Measurements from ENCODE around the gene HMCN1.

The HMCN1 gene

GRCh38 chr1:185991266-185991665, 257.1 kb downstream of the HMCN1 start:
- H4K20me1 ChIP-seq = no peaks in the 10 kb centered on the region
- no peaks in the 10 kb centered on the region for H3K36me3 ChIP-seq
- no peaks in the 10 kb centered on the region for H3K27me3 ChIP-seq
- H3K9ac ChIP-seq = no peak overlapping the region
- peaks cover 20% of the 10 kb centered on the region for H3K4me1 ChIP-seq
- H3K4me2 ChIP-seq = no peak overlapping the region
- no peaks in the 10 kb centered on the region for H3K9me3 ChIP-seq
- H3K27ac ChIP-seq = no peak overlapping the region
- no peak for TF ChIP-seq Cebpa-rat (IDR thresholded peaks at IDR 0.05)
- no peak overlapping the region for H3K4me3 ChIP-seq

- H3K36me3 ChIP-seq = no peaks in the 10 kb centered on the region
- TF ChIP-seq Cebpa-rat (IDR thresholded peaks at IDR 0.05) = no peak
- no peaks in the 10 kb centered on the region for H4K20me1 ChIP-seq
- no peak overlapping the region for H3K4me2 ChIP-seq
- no peaks in the 10 kb centered on the region for H3K27me3 ChIP-seq
- no peak overlapping the region for H3K4me3 ChIP-seq
- H3K9ac ChIP-seq = no peak overlapping the region
- no peaks in the 10 kb centered on the region for H3K4me1 ChIP-seq
- no peak overlapping the region for H3K27ac ChIP-seq
- H3K9me3 ChIP-seq = no peaks in the 10 kb centered on the region
Measured at GRCh38 chr1:185996211-185996610, 262.0 kb downstream of the HMCN1 start.

- H3K4me2 ChIP-seq = no peak overlapping the region
- no peak overlapping the region for H3K9ac ChIP-seq
- no peaks in the 10 kb centered on the region for H3K36me3 ChIP-seq
- H3K27ac ChIP-seq = no peak overlapping the region
- no peaks in the 10 kb centered on the region for H3K4me1 ChIP-seq
- no peaks in the 10 kb centered on the region for H3K27me3 ChIP-seq
- no peak overlapping the region for H3K4me3 ChIP-seq
- H3K9me3 ChIP-seq = no peaks in the 10 kb centered on the region
- no peak for TF ChIP-seq Cebpa-rat (IDR thresholded peaks at IDR 0.05)
- no peaks in the 10 kb centered on the region for H4K20me1 ChIP-seq
Measured at GRCh38 chr1:185998391-185998790, 264.2 kb downstream of the HMCN1 start.

- H3K4me2 ChIP-seq = no peak overlapping the region
- H4K20me1 ChIP-seq = no peaks in the 10 kb centered on the region
- H3K27me3 ChIP-seq = no peaks in the 10 kb centered on the region
- no peaks in the 10 kb centered on the region for H3K36me3 ChIP-seq
- no peak overlapping the region for H3K27ac ChIP-seq
- H3K4me1 ChIP-seq = no peaks in the 10 kb centered on the region
- no peak overlapping the region for H3K4me3 ChIP-seq
- no peak for TF ChIP-seq Cebpa-rat (IDR thresholded peaks at IDR 0.05)
- no peaks in the 10 kb centered on the region for H3K9me3 ChIP-seq
- H3K9ac ChIP-seq = no peak overlapping the region
Measured at GRCh38 chr1:186002406-186002805, 268.2 kb downstream of the HMCN1 start.

GRCh38 chr1:186009039-186009737, 275.0 kb downstream of the HMCN1 start:
- H4K20me1 ChIP-seq = no peaks in the 10 kb centered on the region
- H3K36me3 ChIP-seq = no peaks in the 10 kb centered on the region
- H3K27me3 ChIP-seq = no peaks in the 10 kb centered on the region
- H3K4me2 ChIP-seq = no peak overlapping the region
- H3K9me3 ChIP-seq = no peaks in the 10 kb centered on the region
- no peaks in the 10 kb centered on the region for H3K4me1 ChIP-seq
- H3K27ac ChIP-seq = no peak overlapping the region
- no peak for TF ChIP-seq Cebpa-rat (IDR thresholded peaks at IDR 0.05)
- no peak overlapping the region for H3K9ac ChIP-seq
- no peak overlapping the region for H3K4me3 ChIP-seq

- no peak for TF ChIP-seq Cebpa-rat (IDR thresholded peaks at IDR 0.05)
- no peaks in the 10 kb centered on the region for H3K4me1 ChIP-seq
- H3K4me3 ChIP-seq = no peak overlapping the region
- H3K27me3 ChIP-seq = no peaks in the 10 kb centered on the region
- no peaks in the 10 kb centered on the region for H3K9me3 ChIP-seq
- H3K9ac ChIP-seq = no peak overlapping the region
- no peak overlapping the region for H3K27ac ChIP-seq
- no peaks in the 10 kb centered on the region for H4K20me1 ChIP-seq
- H3K36me3 ChIP-seq = no peaks in the 10 kb centered on the region
- H3K4me2 ChIP-seq = no peak overlapping the region
Measured at GRCh38 chr1:186014370-186015037, 280.3 kb downstream of the HMCN1 start.

GRCh38 chr1:186016856-186017255, 282.7 kb downstream of the HMCN1 start:
- Histone ChIP-seq H3K9me3 (no peaks in the 10 kb centered on the region), H3K4me2 (no peak overlapping the region), H3K4me1 (no peaks in the 10 kb centered on the region), H3K27ac (no peak overlapping the region), H3K27me3 (no peaks in the 10 kb centered on the region), H3K9ac (no peak overlapping the region), H3K36me3 (no peaks in the 10 kb centered on the region), H4K20me1 (no peaks in the 10 kb centered on the region), H3K4me3 (no peak overlapping the region)
- no peak for TF ChIP-seq Cebpa-rat (IDR thresholded peaks at IDR 0.05)

GRCh38 chr1:186022184-186022583, 288.0 kb downstream of the HMCN1 start:
- no peaks in the 10 kb centered on the region for H3K9me3 ChIP-seq
- H3K27ac ChIP-seq = no peak overlapping the region
- H3K4me2 ChIP-seq = no peak overlapping the region
- no peak overlapping the region for H3K4me3 ChIP-seq
- no peaks in the 10 kb centered on the region for H3K4me1 ChIP-seq
- H3K27me3 ChIP-seq = no peaks in the 10 kb centered on the region
- no peak for TF ChIP-seq Cebpa-rat (IDR thresholded peaks at IDR 0.05)
- no peaks in the 10 kb centered on the region for H3K36me3 ChIP-seq
- H3K9ac ChIP-seq = no peak overlapping the region
- no peaks in the 10 kb centered on the region for H4K20me1 ChIP-seq

GRCh38 chr1:186026946-186027345, 292.8 kb downstream of the HMCN1 start:
- no peak for TF ChIP-seq Cebpa-rat (IDR thresholded peaks at IDR 0.05)
- Histone ChIP-seq H3K27ac (no peak overlapping the region), H3K4me3 (no peak overlapping the region), H3K4me1 (no peaks in the 10 kb centered on the region), H3K27me3 (no peaks in the 10 kb centered on the region), H4K20me1 (no peaks in the 10 kb centered on the region), H3K9me3 (no peaks in the 10 kb centered on the region), H3K4me2 (no peak overlapping the region), H3K9ac (no peak overlapping the region), H3K36me3 (no peaks in the 10 kb centered on the region)

GRCh38 chr1:186027621-186028020, 293.4 kb downstream of the HMCN1 start:
- H3K36me3 ChIP-seq = no peaks in the 10 kb centered on the region
- no peak overlapping the region for H3K27ac ChIP-seq
- no peak overlapping the region for H3K4me2 ChIP-seq
- TF ChIP-seq Cebpa-rat (IDR thresholded peaks at IDR 0.05) = no peak
- H3K27me3 ChIP-seq = no peaks in the 10 kb centered on the region
- H3K9me3 ChIP-seq = no peaks in the 10 kb centered on the region
- no peak overlapping the region for H3K9ac ChIP-seq
- H3K4me3 ChIP-seq = no peak overlapping the region
- H4K20me1 ChIP-seq = no peaks in the 10 kb centered on the region
- H3K4me1 ChIP-seq = no peaks in the 10 kb centered on the region
